GM19438 (cell line): Measurements from ENCODE around the gene NOP10.
"Not testable (repeated sequence)": the region's sequence is repeated elsewhere in the genome, so short reads cannot be mapped to it uniquely, and the experiment has no call there.

Source experiments
- ATAC-seq: cut with Tn5 transposase; IDR thresholded peaks from one replicate; pipeline ENCODE4 v1.9.1; 2021; ENCODE audit warnings: low read depth; ENCODE audit not compliant: unreplicated experiment

The NOP10 gene

DNA sequence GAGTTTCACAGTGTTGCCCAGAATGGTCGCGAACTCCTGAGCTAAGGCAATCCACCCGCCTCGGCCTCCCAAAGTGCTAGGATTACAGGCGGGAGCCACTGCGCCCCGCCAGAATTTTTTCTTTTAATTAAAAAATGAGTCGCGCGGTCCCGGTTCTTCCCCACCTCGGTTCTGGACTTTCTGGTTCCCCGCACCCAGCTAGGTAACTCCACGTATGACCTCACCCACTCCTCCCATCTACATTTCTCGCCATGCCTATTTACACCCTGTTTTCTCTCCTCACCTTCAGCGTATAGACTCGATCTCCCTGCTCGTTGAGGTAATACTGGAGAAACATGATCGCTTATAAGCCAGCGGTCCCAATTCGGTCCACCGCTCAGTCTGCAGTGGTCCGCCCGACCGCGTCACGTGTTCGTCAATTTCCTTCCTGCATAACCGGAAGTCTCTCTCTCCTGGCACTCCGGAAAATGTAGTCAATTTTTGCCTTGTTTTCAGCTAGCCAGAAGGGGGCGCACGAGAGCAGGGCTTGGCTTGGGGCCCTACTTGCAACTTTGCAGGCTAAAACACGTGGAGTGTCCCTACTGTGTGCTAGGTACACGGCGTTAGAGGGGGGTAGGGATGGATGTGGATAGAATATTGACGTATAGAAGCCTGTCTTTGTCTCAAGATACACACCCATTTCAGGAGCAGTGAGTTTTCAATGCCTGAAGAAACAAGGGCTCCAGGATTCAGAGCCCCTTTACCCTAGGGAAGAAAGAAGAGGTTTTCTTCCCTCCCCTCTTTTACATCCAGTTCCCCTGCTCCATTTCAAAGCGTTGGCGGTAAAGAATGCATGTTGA is at the start of gene NOP10, which contains the start of gene NUTM1:
Gene NOP10 (minus strand): TSS at position 400 of the 839 bp plus-strand sequence. CDS start 63 bp downstream, at position 337.
Gene NUTM1 (plus strand): TSS at position 579 of the 839 bp plus-strand sequence. CDS start 382 bp downstream, outside the sequence.
- peak; percentile 79 for ATAC-seq

DNA sequence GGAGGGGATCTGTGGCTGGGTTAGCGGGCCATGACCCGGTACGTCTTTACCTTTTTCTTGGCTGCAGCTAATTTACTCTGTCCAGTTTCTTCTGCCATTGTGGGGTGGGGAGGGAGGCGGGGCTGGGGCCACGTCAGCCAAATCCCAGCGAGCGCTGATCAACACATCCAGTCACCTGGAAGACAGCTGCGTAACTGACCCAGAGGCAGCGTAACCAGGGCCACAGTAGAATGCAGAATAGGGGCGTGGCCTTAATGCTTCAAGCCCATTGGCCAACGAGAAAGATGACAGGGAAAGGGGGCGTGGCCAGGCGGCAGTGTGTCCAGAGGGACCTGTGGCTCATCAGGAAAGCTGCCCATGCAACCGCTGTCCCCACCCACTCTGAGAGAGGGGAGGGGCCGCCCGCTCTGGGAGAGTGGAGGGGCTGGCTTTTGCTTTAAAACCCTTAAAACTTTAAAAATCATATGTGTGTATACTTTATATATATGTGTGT is 46.7 kb upstream of the NOP10 start:
- ATAC-seq: not testable (repeated sequence)

DNA sequence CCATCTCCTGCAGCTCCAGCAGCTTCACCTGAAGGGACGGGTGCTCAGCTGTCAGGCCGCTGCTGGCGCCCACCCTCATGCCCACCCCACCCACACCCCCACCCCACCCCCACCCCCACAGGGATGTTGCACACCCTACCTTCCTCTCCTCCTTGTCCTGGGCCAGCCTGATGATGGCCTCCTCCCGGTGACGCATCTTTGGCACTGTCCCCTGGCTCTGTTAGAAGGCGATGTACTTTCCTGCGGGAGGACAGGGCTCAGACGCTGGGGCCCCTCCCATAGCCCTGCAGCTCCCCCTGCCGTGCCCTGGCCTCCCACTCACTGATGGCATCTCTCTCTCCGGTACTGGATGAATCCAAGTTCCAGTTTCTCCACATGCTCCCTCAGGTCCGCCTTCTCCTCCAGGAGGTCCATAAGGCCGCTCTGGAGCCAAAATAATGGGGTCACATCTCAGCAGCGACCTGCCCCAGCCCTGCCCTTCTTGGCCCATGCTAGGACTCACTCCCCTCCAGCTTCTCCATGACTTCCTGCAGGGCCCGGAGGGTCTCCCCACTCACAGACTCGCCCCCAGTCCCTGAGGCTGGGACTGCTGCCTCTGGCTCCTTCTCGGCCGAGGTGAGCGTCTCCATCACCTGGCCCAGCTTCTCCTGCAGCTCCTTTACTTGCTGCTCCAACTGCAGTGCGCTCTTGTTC is 39.0 kb upstream of the NOP10 start:
- not testable (repeated sequence) for ATAC-seq

DNA sequence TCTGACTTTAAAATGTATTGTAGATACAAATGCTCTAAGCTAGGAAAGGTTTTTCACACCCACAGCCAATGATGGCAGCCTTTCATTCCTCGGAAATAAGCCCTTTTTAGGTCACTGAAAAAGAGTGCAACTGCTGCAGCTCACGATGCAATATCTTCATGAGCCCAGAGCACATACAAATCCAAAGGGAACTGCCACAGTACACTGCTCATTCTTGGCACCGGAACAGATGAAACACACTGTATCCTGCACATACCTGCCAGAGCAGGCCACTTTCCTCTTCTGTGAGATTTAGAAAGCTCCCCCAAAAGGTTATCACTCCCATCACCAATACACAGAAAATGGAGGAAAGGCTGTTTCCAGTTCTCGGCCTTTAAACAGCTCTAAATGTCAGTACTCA is 37.6 kb upstream of the NOP10 start:
- not testable (repeated sequence) for ATAC-seq

DNA sequence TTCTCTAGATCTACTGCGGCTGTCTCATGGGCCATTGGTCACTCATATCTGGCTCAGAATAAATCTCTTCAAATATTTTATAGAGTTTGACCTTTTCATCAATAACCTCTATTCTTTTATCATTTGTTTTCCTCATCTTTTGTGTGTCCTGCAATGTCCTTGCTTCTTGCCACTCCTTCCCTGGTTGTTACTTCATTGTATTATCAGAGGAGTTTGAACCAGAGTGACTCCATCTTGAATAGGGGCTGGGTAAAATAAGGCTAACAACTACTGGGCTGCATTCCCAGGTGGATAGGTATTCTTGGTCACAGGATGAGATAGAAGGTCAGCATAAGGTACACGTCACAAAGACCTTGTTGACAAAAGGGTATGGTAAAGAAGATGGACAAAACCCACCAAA is 33.9 kb upstream of the NOP10 start:
- ATAC-seq: no peak

DNA sequence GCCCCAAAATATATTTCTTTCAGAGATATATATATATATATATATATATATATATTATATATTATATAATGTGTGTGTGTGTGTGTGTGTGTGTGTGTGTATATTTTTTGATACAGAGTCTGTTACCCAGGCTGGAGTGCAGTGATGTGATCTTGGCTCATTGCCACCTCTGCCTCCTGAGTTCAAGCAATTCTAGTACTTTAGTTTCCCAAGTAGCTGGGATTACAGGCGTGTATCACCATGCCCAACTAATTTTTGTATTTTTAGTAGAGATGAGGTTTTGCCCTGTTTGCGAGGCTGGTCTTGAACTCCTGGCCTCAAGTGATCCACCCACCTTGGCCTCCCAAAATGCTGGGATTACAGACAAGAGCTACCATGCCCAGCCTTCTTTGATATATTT is 32.6 kb upstream of the NOP10 start:
- not testable (repeated sequence) for ATAC-seq

GRCh38 chr15:34374816-34375215 is 31.9 kb upstream of the NOP10 start:
- no peak for ATAC-seq

DNA sequence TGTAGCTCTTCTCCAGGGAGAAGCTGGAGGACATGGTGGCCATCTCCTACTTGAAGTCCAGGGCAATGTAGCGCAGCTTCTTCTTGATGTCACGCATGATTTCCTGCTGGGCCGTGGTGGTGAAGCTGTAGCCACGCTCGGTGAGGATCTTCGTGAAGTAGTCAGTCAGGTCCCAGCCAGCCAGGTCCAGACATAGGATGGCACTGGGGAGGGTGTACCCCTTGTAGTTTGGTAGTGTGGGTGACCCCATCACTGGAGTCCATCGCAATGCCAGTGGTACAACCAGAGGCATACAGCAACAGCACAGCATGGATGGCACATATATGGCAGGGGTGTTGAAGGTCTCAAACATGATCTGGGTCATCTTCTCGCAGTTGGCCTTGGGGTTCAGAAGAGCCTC is 31.0 kb upstream of the NOP10 start:
- ATAC-seq: no peak

- no peak for ATAC-seq
Measured at GRCh38 chr15:34370643-34371042, 27.7 kb upstream of the NOP10 start.

DNA sequence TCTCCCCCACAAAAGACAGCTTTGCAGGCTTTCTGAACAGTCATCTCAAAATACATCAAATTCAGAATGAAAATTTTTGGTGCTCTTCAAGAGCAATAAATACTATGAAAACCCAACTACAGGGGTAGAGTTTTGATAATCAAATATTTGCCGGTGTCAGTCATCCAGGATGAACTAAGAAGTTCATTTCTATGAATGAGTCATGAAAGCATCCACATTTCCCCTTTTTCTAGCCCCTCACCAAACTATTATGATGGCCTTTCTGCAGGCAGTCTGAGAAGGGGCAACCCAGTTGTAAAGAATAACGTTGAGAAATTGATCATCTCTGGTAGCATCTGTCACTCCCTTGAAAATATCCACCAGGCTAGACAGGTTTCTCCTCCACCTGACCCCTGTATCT is 27.2 kb upstream of the NOP10 start:
- ATAC-seq: no peak

DNA sequence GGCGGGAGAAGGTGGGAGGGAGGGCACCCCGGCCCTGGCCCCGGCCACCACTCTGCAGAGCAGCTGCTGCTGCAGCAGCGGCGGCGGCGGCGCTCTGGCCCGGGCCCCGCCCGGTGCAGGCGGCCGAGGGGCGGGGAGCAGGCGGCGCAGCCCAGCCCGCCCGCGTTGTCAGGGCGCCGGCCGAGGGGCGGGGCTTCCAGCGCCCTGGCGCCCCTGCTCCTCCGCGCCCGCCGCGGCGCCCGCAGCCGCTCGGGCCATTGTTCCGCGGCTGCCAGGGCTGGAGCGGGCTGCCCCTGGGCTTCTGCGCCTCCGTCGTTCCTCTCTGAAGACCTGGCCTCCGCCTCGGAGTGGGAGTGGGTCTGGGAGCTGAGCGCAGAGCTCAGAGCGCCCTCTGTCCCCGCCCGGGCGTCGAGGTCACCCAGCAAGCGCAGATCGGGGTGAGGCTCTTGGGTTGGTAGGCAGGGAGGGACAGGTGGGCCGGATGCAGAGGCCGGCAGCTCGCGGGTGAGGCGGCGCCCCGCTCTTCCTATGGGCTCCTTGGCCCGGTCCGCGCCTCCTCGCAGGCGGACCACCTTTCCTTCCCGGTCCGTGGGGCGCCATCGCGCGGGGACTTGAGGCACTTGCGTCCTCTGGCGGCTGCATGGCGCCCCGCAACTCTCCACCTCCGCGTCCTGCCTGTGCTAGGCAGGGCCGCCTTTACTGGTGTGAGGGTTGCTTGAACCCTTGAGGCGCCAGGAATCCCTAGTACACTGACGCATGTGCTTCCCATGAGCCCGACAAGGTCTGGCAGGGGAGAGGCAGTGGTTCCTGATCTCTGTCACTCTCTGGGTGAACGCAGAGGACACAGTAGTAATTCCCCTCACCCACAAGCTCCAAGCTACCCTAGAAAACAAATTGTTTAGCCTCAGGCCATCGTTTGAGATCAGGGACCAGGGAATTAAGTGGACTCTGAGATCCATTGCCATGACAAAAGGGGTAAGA is 24.5 kb upstream of the NOP10 start, which contains the start of gene LPCAT4:
Gene LPCAT4 (minus strand): TSS at position 96 of the 981 bp plus-strand sequence. CDS start 96 bp downstream, outside the sequence.
- peak; percentile 76 for ATAC-seq

DNA sequence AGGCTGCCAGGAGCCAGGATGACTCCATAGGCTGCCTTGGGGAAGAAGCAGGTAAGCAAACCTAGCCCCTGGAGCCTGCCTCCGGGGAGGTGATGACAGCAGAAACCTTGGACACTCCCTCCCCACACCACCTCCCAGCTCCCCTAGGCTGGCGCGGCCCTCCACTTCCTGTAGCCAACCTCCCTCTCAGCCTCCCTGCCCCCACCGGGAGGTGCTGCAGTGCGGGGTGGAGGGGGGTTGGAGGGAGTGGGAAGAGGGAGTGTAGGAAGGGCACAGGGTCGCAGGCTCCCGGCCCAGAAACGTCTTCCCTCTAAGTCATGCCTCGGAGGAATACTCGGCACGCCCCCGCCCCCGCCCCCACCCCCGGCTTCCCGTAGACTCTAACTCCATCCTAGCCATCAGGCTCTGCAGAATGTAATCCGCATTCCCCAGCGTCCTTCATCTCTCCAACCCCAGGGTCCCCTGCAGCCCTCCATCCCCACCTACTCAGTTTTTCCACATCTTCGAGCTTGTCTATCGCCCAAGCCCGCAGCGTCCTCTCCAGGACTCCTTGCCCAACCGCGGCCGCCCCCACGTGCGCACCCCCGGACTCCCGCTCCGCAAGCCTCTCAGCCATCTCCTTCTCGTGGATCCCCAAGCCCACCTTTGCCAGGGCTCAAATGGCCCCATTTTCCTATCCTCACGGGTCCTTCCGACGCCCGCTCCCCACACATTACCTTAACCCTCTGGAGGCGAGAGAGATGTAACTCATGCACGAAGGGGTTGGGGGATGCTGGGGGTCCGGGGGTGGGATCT is 23.5 kb upstream of the NOP10 start:
- peak; percentile 0 for ATAC-seq

DNA sequence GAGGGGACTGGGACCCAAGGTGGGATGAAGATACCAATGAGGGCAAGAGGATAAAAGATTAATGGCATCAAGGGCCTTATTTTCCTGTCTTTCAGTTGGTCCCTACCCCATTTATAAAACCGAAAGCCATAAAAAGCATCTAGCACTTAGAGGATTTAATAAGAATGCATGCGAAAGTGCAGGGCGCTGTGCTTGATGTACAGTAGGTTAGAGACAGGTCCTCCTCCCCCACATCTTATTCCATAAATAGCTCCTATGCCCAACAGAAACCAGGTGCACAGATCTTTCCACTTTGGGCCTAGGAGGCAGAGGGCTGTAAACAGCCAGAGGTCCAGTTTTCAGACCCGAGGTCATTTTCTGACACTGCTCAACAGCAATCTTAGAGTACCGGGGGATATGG is 22.9 kb upstream of the NOP10 start:
- no peak for ATAC-seq

DNA sequence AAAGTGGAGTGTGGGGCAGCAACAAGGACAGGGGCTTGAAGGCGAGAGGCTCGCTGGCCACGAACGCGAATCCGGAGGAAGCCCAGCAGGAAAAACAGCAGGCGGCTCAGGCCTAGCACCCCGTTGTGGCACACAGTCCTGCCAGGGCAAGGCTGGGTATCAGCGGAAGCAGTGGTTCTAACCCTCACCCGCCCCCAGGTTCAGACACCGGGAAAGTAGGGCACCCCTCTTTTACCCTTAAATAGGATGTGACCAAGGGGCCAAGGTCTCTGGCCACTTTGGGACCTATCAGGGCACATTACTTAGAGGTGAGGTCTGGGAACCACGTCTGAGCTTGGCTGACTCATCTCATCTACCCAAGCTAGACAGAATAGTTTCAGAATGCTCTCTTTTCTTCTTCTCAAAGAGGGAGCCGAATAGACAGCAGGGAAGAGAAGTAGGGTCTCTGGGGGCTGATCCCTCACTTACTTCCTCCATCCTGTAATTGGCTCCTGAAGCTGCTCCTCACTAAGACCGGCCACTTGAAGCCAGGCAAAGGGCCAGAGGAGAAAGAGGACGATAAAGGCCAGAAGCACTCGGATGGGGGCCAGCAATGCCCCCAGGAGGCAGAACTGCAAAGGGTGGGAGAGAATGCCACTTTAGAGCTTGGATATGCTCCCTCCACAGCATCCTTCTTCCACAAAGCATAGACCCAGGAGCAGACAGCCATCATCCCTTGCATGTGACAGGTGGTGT is 22.3 kb upstream of the NOP10 start:
- no peak for ATAC-seq

- ATAC-seq: no peak
Measured at GRCh38 chr15:34364041-34364440, 21.1 kb upstream of the NOP10 start.

GRCh38 chr15:34362047-34362773 is 19.3 kb upstream of the NOP10 start:
- ATAC-seq: no peak

DNA sequence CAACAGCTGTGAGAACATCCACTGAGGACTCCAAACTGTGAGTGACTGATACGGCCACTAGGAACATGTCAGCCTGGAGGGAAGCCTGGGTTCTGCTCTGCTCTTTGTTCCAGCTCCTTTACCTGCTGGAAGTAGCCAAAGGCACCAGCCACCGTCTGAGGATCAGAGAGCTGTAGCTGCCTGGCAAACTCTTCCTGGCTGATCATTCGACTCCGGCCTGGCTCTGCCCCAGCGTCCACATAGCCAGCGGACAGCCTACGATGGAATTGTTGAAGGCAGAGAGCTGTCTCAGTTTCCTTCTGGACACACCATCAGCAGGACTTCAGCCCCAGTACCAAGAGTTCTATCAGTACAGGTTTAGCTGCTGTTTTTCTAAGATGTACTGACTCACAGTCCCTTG is 18.3 kb upstream of the NOP10 start:
- ATAC-seq: no peak

DNA sequence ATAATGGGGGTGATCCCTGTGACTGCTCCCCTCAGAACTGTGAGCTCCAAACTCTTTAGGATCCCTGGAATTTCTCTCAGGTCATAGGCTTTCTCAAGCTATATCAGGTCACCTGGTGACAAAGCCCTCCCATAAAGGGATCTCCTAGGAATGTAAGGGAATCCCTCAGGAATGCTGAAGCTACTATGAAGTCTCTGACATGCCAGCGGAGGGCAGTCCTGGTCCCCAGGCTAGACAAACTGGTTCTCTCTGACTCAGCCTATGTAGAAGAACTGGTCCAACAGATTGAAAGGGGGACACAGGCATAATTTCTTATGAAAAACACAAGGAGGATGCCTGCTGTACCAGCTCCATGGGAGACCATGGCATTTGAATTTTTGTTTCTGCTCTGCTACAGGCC is 17.4 kb upstream of the NOP10 start:
- no peak for ATAC-seq
